Measurements from ENCODE around the gene TNFRSF19.

The TNFRSF19 gene

DNA sequence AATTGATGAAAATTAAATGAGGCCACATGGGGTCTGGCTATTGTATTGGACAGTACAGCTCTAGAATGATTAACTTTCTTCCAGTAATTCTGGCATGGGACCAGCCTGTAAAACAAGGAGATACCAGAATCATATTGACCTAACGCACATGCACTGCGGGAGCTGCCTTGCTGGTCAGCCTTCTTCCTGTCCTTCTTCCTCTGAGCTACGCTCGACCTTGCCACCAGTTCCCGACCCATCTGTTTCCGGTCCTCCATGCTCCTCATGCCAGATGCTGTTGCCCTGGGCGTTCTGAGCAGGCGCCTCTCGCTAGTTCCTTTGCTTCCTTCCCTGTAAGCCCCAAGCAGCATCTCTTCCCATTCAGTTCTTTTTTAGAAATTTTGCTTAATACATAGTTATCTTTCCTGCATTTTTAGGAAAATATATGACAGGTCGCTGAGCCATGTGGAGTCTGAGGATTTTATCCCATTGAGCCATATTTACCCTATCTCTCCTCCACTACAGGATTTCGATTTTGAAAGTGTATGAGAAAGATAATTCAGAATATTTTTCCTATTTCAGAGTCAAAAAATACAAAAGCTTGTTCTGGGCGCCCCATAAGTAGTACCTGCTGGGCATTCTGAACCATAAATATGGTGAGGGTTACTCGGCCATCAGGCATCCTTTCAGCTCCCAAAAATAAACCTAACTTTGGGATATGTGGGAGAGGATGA is 38.6 kb downstream of the TNFRSF19 start:
- DNase-seq: no peak

DNA sequence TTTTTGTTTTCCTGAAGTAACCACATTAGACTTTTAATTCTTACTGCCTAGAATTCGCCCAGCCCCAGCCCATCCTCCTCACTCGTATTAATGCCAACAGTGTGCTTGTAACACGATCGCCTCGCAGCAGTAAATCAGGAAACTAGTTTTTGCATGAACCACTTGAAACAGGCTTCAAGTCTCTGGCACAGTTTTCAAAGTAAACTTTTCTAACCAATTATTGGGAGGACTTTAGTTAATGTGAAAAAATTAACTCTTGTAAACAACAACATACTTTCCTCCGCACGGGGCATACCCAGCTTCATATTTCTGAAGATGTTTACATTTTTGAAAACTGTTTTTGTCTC is 39.2 kb downstream of the TNFRSF19 start:
- no peak for DNase-seq

DNA sequence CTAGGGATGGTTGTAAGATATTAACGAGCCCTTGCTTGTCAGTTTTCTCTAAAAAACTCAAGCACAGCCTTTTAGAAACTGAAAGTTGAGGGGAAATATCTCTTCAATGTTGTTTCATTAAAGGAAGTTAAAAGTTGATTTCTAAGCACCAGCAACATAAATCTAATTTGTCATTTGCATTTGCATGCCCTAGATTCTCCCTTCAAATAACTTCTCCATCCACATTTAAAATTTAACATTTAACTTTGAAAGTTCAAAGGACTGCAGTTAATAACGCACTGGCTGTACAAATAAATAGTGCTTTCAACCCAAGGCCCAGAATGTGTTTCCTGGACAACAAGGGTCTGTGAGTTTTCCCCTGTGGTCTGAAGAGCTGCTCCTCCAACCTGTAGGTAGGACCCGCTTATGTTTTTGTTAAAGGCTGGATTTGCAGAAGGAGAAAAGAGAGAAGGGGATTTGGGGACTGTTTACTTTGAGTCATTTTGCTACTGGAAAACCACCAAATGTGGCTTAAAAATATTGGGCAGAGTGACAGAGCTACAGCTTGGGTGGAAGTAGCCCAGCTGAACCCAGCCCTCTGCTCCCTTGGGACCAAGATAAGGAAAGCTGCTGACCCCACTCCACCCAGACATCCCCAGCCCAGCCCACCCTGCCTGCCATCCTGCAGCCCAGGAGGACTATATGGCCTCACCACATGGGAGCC is 39.8 kb downstream of the TNFRSF19 start:
- no peak for DNase-seq

DNA sequence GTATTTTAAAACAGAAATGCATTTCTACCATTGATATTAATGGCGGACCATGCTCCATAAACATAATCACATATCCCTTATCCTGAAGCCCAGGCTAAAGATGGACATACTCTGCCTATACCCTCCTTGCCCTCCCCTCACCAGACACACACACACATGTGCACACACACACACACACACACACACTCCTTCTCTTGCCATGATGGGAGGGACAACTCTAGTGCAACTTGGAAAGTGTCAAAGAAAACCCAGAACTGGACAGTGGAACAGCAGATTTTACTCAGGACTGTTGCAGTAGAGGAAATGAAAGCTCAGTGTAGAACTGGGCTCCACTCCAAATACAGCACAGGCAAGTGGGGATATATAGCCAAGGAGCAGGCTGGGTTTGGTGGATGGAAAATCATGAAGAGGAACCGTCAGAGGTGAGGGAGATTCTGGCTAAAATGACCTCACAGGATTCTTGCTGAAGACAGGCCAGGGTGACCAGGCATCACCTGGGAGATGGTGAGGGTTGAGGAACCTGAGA is 40.8 kb downstream of the TNFRSF19 start:
- DNase-seq: no peak

- DNase-seq: no peak
Observed at GRCh38 chr13:23612182-23612581, 42.0 kb downstream of the TNFRSF19 start.

DNA sequence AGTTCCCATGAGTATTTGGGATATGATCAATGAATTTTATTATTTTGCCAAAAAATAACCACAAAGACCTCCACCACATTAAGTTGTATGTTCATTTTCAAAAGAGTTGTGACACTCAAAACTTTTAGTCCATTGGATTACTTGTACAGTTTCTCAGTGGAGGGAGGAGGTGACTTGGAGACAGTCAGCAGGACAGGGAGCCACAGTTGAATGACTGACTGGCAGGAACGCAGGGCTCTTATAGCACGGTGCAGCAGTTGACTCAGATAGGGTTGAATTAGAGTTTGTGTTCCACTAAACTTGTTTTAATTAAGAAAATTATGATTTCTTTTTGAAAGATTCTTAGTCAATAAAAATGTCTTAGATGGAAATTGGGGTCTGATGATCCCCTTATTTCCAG is 42.5 kb downstream of the TNFRSF19 start:
- DNase-seq: no peak

- DNase-seq: no peak
Observed at GRCh38 chr13:23613596-23613995, 43.4 kb downstream of the TNFRSF19 start.

DNA sequence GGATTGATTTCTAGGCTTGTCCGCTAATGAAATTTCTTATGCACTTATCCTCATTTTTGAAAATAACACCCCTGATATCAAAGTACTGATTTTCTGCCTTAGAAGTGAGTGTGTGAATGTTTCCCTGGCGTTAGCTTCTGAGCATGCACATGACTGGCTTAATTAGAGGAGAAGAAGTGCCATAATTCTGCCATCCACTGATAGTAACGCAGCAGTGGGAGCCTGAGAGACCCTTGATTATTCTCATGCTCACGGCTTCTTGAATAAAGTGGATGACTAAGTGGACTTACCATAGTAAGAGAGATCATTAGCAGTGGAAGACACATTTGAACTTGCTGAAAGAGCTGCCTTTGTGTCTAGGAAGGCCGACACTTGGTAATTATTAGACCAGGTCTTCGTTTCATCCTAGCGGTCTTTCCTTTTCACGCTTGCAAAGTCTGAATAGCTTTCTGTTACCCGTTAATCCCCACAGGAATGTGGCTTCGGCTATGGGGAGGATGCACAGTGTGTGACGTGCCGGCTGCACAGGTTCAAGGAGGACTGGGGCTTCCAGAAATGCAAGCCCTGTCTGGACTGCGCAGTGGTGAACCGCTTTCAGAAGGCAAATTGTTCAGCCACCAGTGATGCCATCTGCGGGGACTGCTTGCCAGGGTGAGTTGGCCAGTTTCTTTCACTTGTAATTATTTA is 45.3 kb downstream of the TNFRSF19 start:
- no peak for DNase-seq

- DNase-seq: no peak
Observed at GRCh38 chr13:23616228-23616627, 46.0 kb downstream of the TNFRSF19 start.

GRCh38 chr13:23617551-23618024 is 47.4 kb downstream of the TNFRSF19 start:
- DNase-seq: no peak

GRCh38 chr13:23618341-23618740 is 48.1 kb downstream of the TNFRSF19 start:
- DNase-seq: no peak

- no peak for DNase-seq
Observed at GRCh38 chr13:23619068-23619855, 49.0 kb downstream of the TNFRSF19 start.

GRCh38 chr13:23620211-23620610 is 50.0 kb downstream of the TNFRSF19 start:
- no peak for DNase-seq

DNA sequence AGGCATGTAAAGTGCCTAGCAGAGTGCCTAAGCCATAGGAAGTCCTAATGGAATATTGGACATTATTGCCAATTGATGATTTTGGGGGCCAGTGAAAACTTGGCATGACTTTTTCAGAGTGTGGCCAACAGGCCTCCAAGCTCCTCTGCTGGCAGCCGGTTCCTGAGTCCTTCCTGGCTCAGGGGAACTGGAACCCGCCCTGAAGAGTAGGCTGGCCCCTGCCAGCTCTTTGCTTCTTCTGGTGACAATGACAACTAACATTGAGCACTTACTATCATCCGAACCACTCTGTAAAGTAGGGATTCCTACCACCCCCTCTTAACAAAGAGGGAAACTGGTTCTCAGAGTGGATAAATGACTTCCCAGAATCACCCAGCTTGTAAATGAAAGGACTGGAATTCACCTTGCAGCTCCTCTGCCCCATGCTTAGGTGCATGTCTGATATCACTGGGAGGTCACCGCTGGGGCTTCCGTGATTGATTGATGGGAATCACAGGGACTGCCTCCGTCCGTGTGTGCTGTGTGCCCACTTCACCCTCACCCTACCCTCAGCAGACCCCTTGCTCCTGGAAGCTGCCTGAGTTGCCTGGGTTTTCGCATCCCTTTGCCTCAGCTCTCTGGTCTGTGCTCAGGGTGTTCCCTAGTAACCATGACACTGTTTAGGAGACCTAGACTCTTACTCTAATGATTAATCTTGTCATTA is 50.6 kb downstream of the TNFRSF19 start:
- DNase-seq: no peak

DNA sequence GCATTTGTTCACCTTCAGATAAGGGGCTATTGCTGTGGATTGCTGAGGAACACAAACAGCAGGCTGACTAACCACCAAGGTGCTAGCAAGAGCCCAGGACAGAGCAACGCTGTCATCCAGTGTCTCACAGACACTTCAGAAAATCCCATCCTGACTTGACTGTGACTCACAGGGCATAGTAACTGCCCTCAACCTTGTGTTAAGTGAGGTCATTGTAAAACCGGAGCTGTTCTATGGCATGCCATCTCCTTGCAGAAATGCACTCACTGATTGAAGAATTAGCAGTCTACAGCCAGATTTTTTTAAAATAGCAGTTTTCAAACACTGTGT is 51.1 kb downstream of the TNFRSF19 start:
- DNase-seq: no peak

DNA sequence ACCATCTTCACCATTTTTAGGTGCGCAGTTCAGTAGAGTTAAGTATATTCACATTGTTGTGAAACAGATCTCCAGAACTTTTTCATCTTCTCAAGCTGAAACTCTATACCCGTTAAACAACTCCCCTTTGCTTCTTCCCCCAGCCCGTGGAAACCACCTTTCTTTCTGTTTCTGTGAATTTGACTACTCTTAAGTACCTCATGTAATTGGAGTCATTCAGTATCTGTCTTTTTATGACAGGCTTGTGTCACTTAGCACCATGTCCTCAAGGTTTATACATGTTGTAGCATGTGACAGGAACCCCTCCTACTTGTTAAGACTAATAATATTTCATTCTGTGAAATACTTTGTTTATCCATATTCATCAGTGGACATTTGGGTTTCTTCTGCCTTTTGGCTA is 52.8 kb downstream of the TNFRSF19 start:
- no peak for DNase-seq

- DNase-seq: no peak
Observed at GRCh38 chr13:23623394-23623793, 53.2 kb downstream of the TNFRSF19 start.

GRCh38 chr13:23626700-23627099 is 56.5 kb downstream of the TNFRSF19 start:
- no peak for DNase-seq

DNA sequence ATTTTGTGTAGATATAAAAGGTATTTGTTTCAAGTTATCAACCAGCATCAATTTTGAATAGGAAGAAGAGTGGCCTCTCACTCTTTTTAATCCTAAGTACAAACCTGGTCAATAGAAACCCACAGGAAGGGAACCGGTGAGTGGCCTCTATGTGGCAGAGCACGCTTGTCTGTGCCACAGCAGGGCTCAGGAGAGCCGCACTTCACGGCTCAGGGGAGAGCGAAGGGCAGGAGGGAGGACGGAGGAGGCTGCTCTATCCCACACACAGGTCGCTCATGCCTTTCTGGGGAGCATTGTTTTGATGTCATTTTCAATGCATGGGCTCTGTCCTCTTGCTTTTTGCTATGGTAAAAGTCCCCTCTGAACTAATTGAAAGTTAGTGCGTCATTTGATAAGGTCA is 57.2 kb downstream of the TNFRSF19 start:
- no peak for DNase-seq

DNA sequence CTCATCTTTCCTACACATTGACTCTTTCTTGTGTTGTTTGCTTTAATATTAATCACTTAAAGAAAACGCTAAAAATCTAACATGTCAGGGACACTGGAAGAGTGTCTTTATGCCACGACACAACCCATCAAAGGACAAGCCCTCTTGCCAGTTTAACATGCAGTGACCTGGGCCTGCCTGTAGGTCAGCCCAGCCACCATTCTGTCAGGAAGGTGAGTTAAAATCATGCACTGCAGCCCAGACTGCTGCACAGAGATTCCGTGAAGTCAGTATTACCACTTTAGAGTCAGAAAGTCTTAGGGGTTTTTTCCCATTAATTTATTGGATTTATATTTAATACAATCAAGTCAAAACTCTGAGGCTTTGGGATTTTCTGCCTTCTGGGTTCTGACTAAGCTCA is 58.0 kb downstream of the TNFRSF19 start:
- DNase-seq: no peak

DNA sequence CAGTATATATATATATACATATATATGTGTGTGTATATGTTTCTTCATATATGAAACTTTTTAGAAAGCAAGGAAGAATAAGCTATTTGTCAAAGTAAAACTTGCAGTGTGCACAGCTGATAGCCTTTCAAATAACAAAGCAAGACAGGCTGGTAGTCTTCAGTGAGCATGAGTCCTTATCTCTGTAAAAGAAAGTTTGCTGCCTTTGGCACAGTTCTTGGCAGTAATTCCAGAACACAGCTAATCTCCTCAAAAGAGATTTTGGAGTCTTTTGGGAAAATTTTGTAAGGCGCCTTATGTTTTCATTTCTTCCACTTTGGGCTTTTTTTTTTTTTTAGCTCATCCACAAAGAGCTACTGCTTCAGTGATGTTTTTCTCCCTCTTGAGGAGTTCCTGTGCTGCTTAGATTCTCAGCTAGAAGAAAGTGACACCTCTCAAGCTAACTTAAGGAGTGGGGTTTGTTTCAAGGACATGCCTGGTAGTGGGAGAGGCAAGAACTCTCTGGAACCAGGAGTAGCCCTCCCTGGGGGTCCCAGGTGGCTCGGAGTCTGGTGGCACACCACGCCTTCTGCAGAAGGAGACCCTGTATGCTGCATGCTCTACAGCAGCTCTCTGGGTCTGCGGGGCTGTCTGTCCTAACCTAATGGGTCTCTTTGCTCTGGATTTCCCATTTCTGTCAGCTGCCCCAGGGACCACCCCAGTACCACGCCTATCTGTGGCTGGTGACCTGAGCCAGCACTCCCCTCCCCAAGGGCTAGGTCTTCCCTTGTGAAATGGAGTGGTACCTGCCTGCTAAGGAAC is 58.8 kb downstream of the TNFRSF19 start:
- no peak for DNase-seq
